Pancreas (tissue), 10 donors: ENCODE data around the gene FN3KRP. TPM values are rescaled to one million over a fixed set of nuclear protein-coding genes. Genes with fewer than 3 reads are reported as not detected.

Experiments
- ATAC-seq, 4 donors: fragments of 200-7000 bp; cut with Tn5 transposase; one replicate each; pipeline versions ENCODE4 v1.8.0 to v1.9.1; 2020; ENCODE audit warnings: mild to moderate bottlenecking in 4 of 4, moderate library complexity in 4 of 4
- DNase-seq, 6 donors: peaks; one replicate each; pipeline ENCODE4 v3.0.0-alpha.2; 2020
- FAIRE-seq: peaks from 2 replicates; lab custom pipeline; 2012; peaks lifted over from hg19 to GRCh38; lab: Jason Lieb, UNC
- H3K27ac ChIP-seq, 4 donors: fragments of 200-600 bp; sonication (generic); 1 replicate in 3 of 4; 2 replicates in 1 of 4; pipeline versions ENCODE4 v1.5.0 to v1.8.0; 2020
- H3K27me3 ChIP-seq, 4 donors: fragments of 200-600 bp; one replicate each; pipeline ENCODE4 v1.8.0; 2021
- H3K36me3 ChIP-seq, 3 donors: fragments of 200-600 bp; sonication (generic) in 1 of 3; one replicate each; pipeline versions ENCODE4 v1.5.0 to v1.8.0; 2020 to 2021
- H3K4me1 ChIP-seq, 3 donors: fragments of 200-600 bp; one replicate each; pipeline ENCODE4 v1.8.0; 2021
- H3K4me3 ChIP-seq, 4 donors: fragments of 200-600 bp; sonication (generic) in 2 of 4; one replicate each; pipeline versions ENCODE4 v1.5.0 to v1.8.0; 2020 to 2021
- H3K9me3 ChIP-seq, 4 donors: fragments of 200-600 bp; one replicate each; pipeline ENCODE4 v1.8.0; 2021
- WGBS, 2 donors: extraction: QIAGEN DNeasy Blood & Tissue Kit; methylation state at CpG; one replicate each; pipeline ENCODE4 v1.1.7; 2013; 5-methylcytosine and 5-hydroxymethylcytosine counted together
- intact Hi-C, 3 donors: fragments of 100-400 bp; cut with DNase I; formaldehyde crosslinking; loops; one replicate each; pipeline versions ENCODE4 v1.11.1 to v1.14.2; 2022
- polyA plus RNA-seq, 2 donors: library from polyadenylated mRNA; stranded (reverse); fragments of 200-250 nt; gene quantifications; one replicate each; pipeline ENCODE4 v1.2.3, GENCODE V29; 2013
- total RNA-seq, 6 donors: library from RNA; stranded (reverse); fragmentation: NEBNext Ultra II Directional in 4 of 6; extraction: Animal tissue kit (Norgen Biotek cat#: 25700) in 4 of 6; gene quantifications; one replicate each; pipeline versions ENCODE4 v1.2.1 to v1.2.4, GENCODE V29; 2021 to 2023
- TF ChIP-seq, protein P1 (sequence below), 4 donors: fragments of 200-600 bp; sonication (generic) in 3 of 4; IDR thresholded peaks; one replicate each; pipeline versions ENCODE4 v1.5.0 to v1.8.0; 2021; ENCODE audit warnings: antibody characterized with exemption in 4 of 4
- donor health status: healthy with polysubstance abuse.
- donor health status: DM: no; HTN: no; CAD: no; lungs with moderate emphysema.
- donor health status: DM: no; HTN: no; CAD: no.
- donor health status: control.
- donor health status: control.
- donor health status: Bipolar disorder and iron deficiency.
- donor health status: DM: yes; HTN: yes; CAD: no.
- donor health status: DM: no; HTN: no; CAD: no.
- donor health status: DM: no; HTN: no; CAD: no.
- donor health status: DM: yes; HTN: yes; CAD: no.

The FN3KRP gene
- total and polyA plus RNA-seq, 8 donors, result 9.3 to 23.1 (median 13.4) TPM

DNA sequence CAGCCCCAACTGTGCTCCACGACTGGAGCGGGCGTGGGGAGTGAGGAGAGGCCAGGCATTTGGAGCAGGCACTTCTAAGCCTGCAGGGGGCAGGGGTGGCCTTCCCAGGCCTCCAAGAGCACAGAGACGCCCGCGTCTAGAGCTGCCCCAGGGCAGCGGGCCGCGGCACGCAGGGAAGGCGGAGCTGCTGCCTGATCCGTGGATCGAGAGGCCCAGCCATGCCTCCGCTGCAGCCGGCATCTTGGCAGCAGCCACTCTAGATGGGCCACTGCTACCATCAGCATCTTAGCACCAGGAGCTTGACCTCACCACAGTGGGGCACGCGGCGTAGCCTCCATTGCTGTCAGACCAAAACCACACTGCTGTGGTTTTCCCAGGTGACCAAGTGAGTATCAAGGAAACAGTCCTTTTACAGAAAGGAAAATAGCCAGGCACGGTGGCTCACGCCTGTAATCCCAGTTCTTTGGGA is 47.8 kb upstream of the FN3KRP start:
- Histone ChIP-seq H3K9me3 (no peaks in the 10 kb centered on the region), H3K4me3 (peak overlapping the region in 1 of 4 donors; percentile 22), H3K36me3 (no peaks in the 10 kb centered on the region), H3K4me1 (no peaks in the 10 kb centered on the region), H3K27me3 (no peaks in the 10 kb centered on the region), H3K27ac (no peak overlapping the region)
- TF ChIP-seq, protein P1, sequence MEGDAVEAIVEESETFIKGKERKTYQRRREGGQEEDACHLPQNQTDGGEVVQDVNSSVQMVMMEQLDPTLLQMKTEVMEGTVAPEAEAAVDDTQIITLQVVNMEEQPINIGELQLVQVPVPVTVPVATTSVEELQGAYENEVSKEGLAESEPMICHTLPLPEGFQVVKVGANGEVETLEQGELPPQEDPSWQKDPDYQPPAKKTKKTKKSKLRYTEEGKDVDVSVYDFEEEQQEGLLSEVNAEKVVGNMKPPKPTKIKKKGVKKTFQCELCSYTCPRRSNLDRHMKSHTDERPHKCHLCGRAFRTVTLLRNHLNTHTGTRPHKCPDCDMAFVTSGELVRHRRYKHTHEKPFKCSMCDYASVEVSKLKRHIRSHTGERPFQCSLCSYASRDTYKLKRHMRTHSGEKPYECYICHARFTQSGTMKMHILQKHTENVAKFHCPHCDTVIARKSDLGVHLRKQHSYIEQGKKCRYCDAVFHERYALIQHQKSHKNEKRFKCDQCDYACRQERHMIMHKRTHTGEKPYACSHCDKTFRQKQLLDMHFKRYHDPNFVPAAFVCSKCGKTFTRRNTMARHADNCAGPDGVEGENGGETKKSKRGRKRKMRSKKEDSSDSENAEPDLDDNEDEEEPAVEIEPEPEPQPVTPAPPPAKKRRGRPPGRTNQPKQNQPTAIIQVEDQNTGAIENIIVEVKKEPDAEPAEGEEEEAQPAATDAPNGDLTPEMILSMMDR (IDR thresholded peaks at IDR 0.05), result peak; percentile 45 to 67 (median 51)
- WGBS, 2 donors, result 31 to 39% methylated on average over 20 of the region's 20 CpGs
- intact Hi-C loops, result loop anchor here in 1 of 3 donors (5.0 kb wide), 1 partner anchor 99 kb away; no protein-coding TSS in a partner anchor
- peak; percentile 62 to 88 (median 74) for DNase-seq
- ATAC-seq, result peak; percentile 94 to 99 (median 97)
- FAIRE-seq, result no peak

DNA sequence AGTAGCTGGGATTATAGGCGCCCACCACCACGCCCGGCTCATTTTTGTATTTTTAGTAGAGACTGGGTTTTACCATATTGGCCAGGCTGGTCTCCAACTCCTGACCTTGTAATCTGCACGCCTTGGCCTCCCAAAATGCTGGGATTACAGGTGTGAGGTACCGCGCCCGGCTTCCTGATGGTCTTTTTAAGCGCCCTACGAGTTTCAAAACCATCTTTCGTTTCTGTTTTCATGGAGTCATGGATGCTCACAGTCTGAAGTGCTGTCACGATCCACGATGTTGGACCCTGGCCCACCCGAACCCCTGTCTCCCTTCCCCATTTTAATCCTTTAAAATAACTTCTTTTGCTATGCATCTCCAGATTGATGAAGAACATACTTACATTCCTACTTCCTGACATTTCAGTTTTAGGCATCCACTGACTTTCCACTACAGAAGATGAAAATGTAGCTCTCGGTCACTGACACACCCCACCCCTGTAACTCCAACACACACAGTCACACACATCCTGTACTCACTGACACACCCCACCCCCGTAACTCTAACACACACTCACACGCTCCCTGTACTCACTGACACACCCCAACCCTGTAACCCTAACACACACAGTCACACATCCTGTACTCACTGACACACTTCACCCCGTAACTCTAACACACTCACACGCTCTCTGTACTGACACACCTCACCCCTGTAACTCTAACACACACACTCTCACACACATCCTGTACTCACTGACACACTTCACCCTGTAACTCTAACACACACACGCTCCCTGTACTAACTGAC is 45.6 kb upstream of the FN3KRP start:
- Histone ChIP-seq H3K4me1 (no peaks in the 10 kb centered on the region), H3K9me3 (no peaks in the 10 kb centered on the region), H3K27ac (no peak overlapping the region), H3K36me3 (no peaks in the 10 kb centered on the region), H3K27me3 (no peaks in the 10 kb centered on the region), H3K4me3 (no peak overlapping the region)
- no peak for ATAC-seq
- intact Hi-C loops, result no loop called here
- FAIRE-seq, result no peak
- peak in 2 of 6 donors; percentile 1 to 18 for DNase-seq
- TF ChIP-seq, protein P1 (IDR thresholded peaks at IDR 0.05), result no peak
- WGBS, 2 donors, result 89 to 93% methylated on average over 19 of the region's 19 CpGs

DNA sequence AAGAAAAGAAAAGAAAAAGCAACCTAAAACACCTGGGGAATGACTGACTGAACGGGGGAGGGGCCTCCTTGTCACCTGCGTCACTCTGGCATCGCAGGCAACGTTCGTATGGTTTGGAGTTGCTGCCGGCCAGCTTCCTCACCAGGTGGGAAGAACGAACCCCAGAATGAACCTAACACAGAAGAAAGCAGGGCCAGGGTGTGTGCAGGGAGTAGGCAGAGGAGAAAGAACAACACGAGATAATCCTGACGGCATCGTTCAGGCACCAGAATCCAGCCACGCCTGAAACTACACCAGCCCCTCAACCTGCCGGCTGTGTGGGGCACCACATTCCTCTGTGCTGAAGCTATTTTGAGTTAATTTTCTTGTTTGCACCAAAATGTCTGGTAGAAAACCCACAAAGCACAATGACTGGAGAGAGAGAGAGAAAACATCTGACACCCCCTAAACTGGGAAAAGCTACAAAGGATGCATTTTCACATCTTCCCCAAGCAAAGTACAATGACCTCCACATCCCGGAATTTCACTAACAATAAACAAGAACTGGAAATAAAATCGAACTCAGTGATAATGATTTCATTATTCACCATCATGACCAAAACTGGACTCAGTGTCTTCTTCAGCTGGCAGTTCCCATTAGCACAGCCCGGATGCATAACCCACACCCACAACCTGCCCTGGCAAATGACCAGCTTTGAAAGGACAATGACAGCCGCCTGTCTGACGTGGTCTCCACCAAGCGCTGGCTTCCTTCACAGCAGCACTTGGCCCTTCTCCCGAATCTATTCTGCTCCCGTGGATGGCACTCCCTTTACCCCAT is 41.6 kb upstream of the FN3KRP start:
- 80% methylated on average over 20 of the region's 20 CpGs for WGBS, 2 donors
- TF ChIP-seq, protein P1 (IDR thresholded peaks at IDR 0.05), result no peak
- FAIRE-seq, result no peak
- H3K36me3 ChIP-seq, result no peaks in the 10 kb centered on the region
- no peaks in the 10 kb centered on the region for H3K27me3 ChIP-seq
- no peaks in the 10 kb centered on the region for H3K4me1 ChIP-seq
- no peak overlapping the region for H3K27ac ChIP-seq
- intact Hi-C loops, result no loop called here
- peak in 2 of 6 donors; percentile 9 to 12 for DNase-seq
- H3K4me3 ChIP-seq, result no peak overlapping the region
- ATAC-seq, result no peak
- no peaks in the 10 kb centered on the region for H3K9me3 ChIP-seq

DNA sequence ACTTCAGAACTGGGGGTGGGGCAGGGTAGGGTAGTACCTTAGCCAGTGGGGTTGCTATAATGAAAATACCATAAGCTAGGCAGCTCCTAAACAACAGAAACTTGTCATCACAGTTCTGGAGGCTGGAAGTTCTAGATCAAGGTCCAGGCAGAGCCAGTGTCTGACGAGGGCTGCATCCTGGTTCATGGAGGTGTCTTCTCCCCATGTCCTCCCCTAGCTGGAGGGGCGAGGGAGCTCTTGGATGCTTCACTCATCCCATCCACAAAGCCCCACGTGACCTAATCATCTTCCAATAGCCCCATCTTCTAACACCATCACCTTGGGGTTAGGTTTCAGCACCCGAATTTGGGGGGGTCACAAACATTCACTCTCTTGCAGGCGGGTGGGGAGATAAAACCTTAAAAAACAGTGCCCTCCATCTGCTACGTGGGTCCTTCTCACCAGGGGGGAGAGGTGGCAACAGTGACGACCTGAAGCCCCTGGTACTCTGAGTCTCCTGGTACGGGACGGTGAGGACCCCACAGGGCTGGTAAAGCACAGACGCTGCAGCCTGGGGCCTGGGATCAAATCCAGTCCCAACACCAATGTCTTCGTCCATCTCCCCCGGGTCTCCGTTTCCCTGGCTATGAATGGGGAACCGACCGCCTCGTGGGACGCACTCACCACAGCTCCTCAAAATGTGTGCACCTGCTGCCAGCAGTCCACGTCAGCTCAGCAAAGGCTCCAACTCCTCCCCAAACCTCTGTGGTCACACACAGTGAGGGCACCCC is 40.8 kb upstream of the FN3KRP start:
- TF ChIP-seq, protein P1 (IDR thresholded peaks at IDR 0.05), result no peak
- no peak for FAIRE-seq
- Histone ChIP-seq H3K36me3 (no peaks in the 10 kb centered on the region), H3K27ac (no peak overlapping the region), H3K4me3 (no peak overlapping the region), H3K9me3 (no peaks in the 10 kb centered on the region), H3K4me1 (no peaks in the 10 kb centered on the region), H3K27me3 (no peaks in the 10 kb centered on the region)
- DNase-seq, result peak in 2 of 6 donors; percentile 31 to 37
- WGBS, 2 donors, result 86 to 88% methylated on average over 18 of the region's 18 CpGs
- intact Hi-C loops, result no loop called here
- ATAC-seq, result no peak
